Stimulated activated CD8-positive, alpha-beta memory T cell treated with anti-CD3 and anti-CD28 coated beads, Interleukin-12 subunit alpha, Interleukin-12 subunit beta, amount 100 ng/mL, for 24 hours (primary cell): ENCODE results near the gene TENT4B.
"Not testable (repeated sequence)": the region's sequence is repeated elsewhere in the genome, so short reads cannot be mapped to it uniquely, and the experiment has no call there.

Experiments used
- DNase-seq: peaks from one replicate; pipeline ENCODE4 v3.0.0-alpha.2; 2020; ENCODE audit errors: extremely low read depth

Gene TENT4B

GRCh38 chr16:50154420-50154950, 1.4 kb downstream of the TENT4B start:
- no peak for DNase-seq

- DNase-seq: no peak
Observed at GRCh38 chr16:50155925-50156324, 2.8 kb downstream of the TENT4B start.

GRCh38 chr16:50156590-50156989, 3.5 kb downstream of the TENT4B start:
- no peak for DNase-seq

- no peak for DNase-seq
Observed at GRCh38 chr16:50160495-50161164, 7.5 kb downstream of the TENT4B start.

GRCh38 chr16:50161950-50162349, 8.8 kb downstream of the TENT4B start:
- no peak for DNase-seq

GRCh38 chr16:50165473-50165872, 12.4 kb downstream of the TENT4B start:
- DNase-seq: no peak

GRCh38 chr16:50166511-50167500, 13.7 kb downstream of the TENT4B start:
- no peak for DNase-seq

GRCh38 chr16:50167556-50167955, 14.4 kb downstream of the TENT4B start:
- no peak for DNase-seq

GRCh38 chr16:50169555-50170096, 16.5 kb downstream of the TENT4B start:
- DNase-seq: no peak

GRCh38 chr16:50171773-50172172, 18.7 kb downstream of the TENT4B start:
- not testable (repeated sequence) for DNase-seq

- DNase-seq: no peak
Observed at GRCh38 chr16:50172195-50172922, 19.3 kb downstream of the TENT4B start.

GRCh38 chr16:50173316-50173715, 20.2 kb downstream of the TENT4B start:
- DNase-seq: no peak

GRCh38 chr16:50178491-50178941, 25.4 kb downstream of the TENT4B start:
- DNase-seq: no peak

GRCh38 chr16:50182441-50182840, 29.3 kb downstream of the TENT4B start:
- DNase-seq: no peak

- DNase-seq: no peak
Observed at GRCh38 chr16:50183316-50183715, 30.2 kb downstream of the TENT4B start.

- DNase-seq: no peak
Observed at GRCh38 chr16:50185005-50185505, 31.9 kb downstream of the TENT4B start.

- DNase-seq: no peak
Observed at GRCh38 chr16:50188619-50189136, 35.6 kb downstream of the TENT4B start.

- DNase-seq: no peak
Observed at GRCh38 chr16:50190292-50190691, 37.2 kb downstream of the TENT4B start.

- DNase-seq: no peak
Observed at GRCh38 chr16:50192386-50193050, 39.4 kb downstream of the TENT4B start.

GRCh38 chr16:50193594-50193993, 40.5 kb downstream of the TENT4B start:
- no peak for DNase-seq

- DNase-seq: no peak
Observed at GRCh38 chr16:50195276-50195675, 42.2 kb downstream of the TENT4B start.
